Right atrium auricular region (tissue), 2 donors: ENCODE data around the gene CASP5. TPM values are rescaled to one million over a fixed set of nuclear protein-coding genes. Genes with fewer than 3 reads are reported as not detected.

ENCODE experiments used
- DNase-seq: peaks from one replicate; pipeline ENCODE4 v3.0.0-alpha.2; 2019; ENCODE audit warnings: low spot score
- H3K27ac ChIP-seq, 2 donors: fragments of 200-600 bp; sonication (generic); 1 replicate in 1 of 2; 2 replicates in 1 of 2; pipeline ENCODE4 v1.5.1; 2016 to 2019
- H3K27me3 ChIP-seq, 2 donors: fragments of 200-600 bp; sonication (generic); one replicate each; pipeline versions ENCODE4 v1.5.1 to v1.6.0; 2017 to 2019
- H3K36me3 ChIP-seq: fragments of 200-600 bp; sonication (generic); one replicate; pipeline ENCODE4 v1.5.1; 2016
- H3K4me1 ChIP-seq, 2 donors: fragments of 200-600 bp; sonication (generic); one replicate each; pipeline versions ENCODE4 v1.5.1 to v1.6.0; 2017 to 2019
- H3K4me3 ChIP-seq, 2 donors: fragments of 200-600 bp; sonication (generic); 1 replicate in 1 of 2; 2 replicates in 1 of 2; pipeline ENCODE4 v1.5.1; 2017 to 2019; ENCODE audit warnings: mild to moderate bottlenecking in 1 of 2, moderate library complexity in 1 of 2
- H3K9me3 ChIP-seq, 2 donors: fragments of 200-600 bp; sonication (generic); one replicate each; pipeline ENCODE4 v1.5.1; 2019
- CTCF ChIP-seq, 2 donors: fragments of 200-600 bp; sonication (generic); IDR thresholded peaks; one replicate each; pipeline ENCODE4 v1.5.1; 2019; ENCODE audit warnings: antibody characterized with exemption in 2 of 2
- total RNA-seq, 2 donors: library from RNA; depleted of rRNA; stranded (reverse); fragments of >200 nt; gene quantifications; one replicate each; pipeline ENCODE4 v1.1.0, GENCODE V29; 2016

Gene CASP5
- total RNA-seq, 2 donors from 2014 or later: not detected

GRCh38 chr11:105024394-105024793, 1.4 kb upstream of the CASP5 start:
- Histone ChIP-seq H3K4me3 (no peak overlapping the region), H3K36me3 (no peaks in the 10 kb centered on the region), H3K27ac (no peak overlapping the region), H3K9me3 (no peaks in the 10 kb centered on the region), H3K4me1 (no peaks in the 10 kb centered on the region), H3K27me3 (no peaks in the 10 kb centered on the region)
- no peak for DNase-seq
- TF ChIP-seq CTCF (IDR thresholded peaks at IDR 0.05): no peak

- Histone ChIP-seq H3K4me1 (no peaks in the 10 kb centered on the region), H3K27me3 (no peaks in the 10 kb centered on the region), H3K9me3 (no peaks in the 10 kb centered on the region), H3K36me3 (no peaks in the 10 kb centered on the region), H3K4me3 (no peak overlapping the region), H3K27ac (no peak overlapping the region)
- DNase-seq: no peak
- TF ChIP-seq CTCF (IDR thresholded peaks at IDR 0.05): no peak
These were observed 441 bp downstream of the CASP5 start for GRCh38 chr11:105022527-105022926.

GRCh38 chr11:105007463-105007862, 15.5 kb downstream of the CASP5 start:
- DNase-seq: no peak
- H3K36me3 ChIP-seq: no peaks in the 10 kb centered on the region
- no peak for TF ChIP-seq CTCF (IDR thresholded peaks at IDR 0.05)
- H3K4me1 ChIP-seq: no peaks in the 10 kb centered on the region
- no peak overlapping the region for H3K4me3 ChIP-seq
- no peaks in the 10 kb centered on the region for H3K27me3 ChIP-seq
- H3K27ac ChIP-seq: no peak overlapping the region
- H3K9me3 ChIP-seq: no peaks in the 10 kb centered on the region

GRCh38 chr11:105005451-105005845, 17.5 kb downstream of the CASP5 start:
- H3K27ac ChIP-seq: no peak overlapping the region
- TF ChIP-seq CTCF (IDR thresholded peaks at IDR 0.05): no peak

GRCh38 chr11:105004021-105004420, 18.9 kb downstream of the CASP5 start:
- Histone ChIP-seq H3K27ac (no peak overlapping the region), H3K4me1 (no peaks in the 10 kb centered on the region), H3K9me3 (no peaks in the 10 kb centered on the region), H3K36me3 (no peaks in the 10 kb centered on the region), H3K27me3 (no peaks in the 10 kb centered on the region), H3K4me3 (no peak overlapping the region)
- DNase-seq: no peak
- no peak for TF ChIP-seq CTCF (IDR thresholded peaks at IDR 0.05)

More at GRCh38 chr11:105005451-105005845, 17.5 kb downstream of the CASP5 start:
- DNase-seq: no peak
- Histone ChIP-seq H3K4me1 (no peaks in the 10 kb centered on the region), H3K36me3 (no peaks in the 10 kb centered on the region), H3K27me3 (no peaks in the 10 kb centered on the region), H3K4me3 (no peak overlapping the region), H3K9me3 (no peaks in the 10 kb centered on the region)

- no peak overlapping the region for H3K4me3 ChIP-seq
- DNase-seq: no peak
- TF ChIP-seq CTCF (IDR thresholded peaks at IDR 0.05): no peak
- H3K4me1 ChIP-seq: no peaks in the 10 kb centered on the region
- H3K27me3 ChIP-seq: no peaks in the 10 kb centered on the region
- no peaks in the 10 kb centered on the region for H3K36me3 ChIP-seq
- H3K9me3 ChIP-seq: no peaks in the 10 kb centered on the region
- H3K27ac ChIP-seq: no peak overlapping the region
These were observed 19.8 kb downstream of the CASP5 start for GRCh38 chr11:105003151-105003550.
